Aorta (tissue), 5 donors: ENCODE measurements around the gene HCFC1. TPM values are rescaled to one million over a fixed set of nuclear protein-coding genes. Genes with fewer than 3 reads are reported as not detected.

ENCODE experiments used
- ATAC-seq: fragments of 200-7000 bp; cut with Tn5 transposase; one replicate; pipeline ENCODE4 v1.9.1; 2022; ENCODE audit warnings: moderate library complexity; ENCODE audit not compliant: low FRiP score
- DNase-seq, 2 donors: peaks; one replicate each; pipeline ENCODE4 v3.0.0-alpha.2; 2020
- H3K27ac ChIP-seq, 2 donors: one replicate each; pipeline ENCODE4 v1.5.1; 2013; ENCODE audit warnings: low read length in 2 of 2, mild to moderate bottlenecking in 2 of 2, moderate library complexity in 2 of 2, control low read depth in 1 of 2, inconsistent platforms in 1 of 2, low read depth in 1 of 2
- H3K27me3 ChIP-seq, 2 donors: one replicate each; pipeline ENCODE4 v1.6.1; 2013; ENCODE audit warnings: control low read depth in 1 of 2, low read length in 1 of 2, mild to moderate bottlenecking in 1 of 2, moderate library complexity in 1 of 2; ENCODE audit not compliant: insufficient read depth in 2 of 2, control insufficient read depth in 1 of 2
- H3K36me3 ChIP-seq, 2 donors: one replicate each; pipeline ENCODE4 v1.6.1; 2013; ENCODE audit warnings: control low read depth in 1 of 2, low read length in 1 of 2, mild to moderate bottlenecking in 1 of 2; ENCODE audit not compliant: insufficient read depth in 2 of 2, control insufficient read depth in 1 of 2
- H3K4me1 ChIP-seq, 2 donors: one replicate each; pipeline ENCODE4 v1.6.1; 2013; ENCODE audit warnings: low read length in 2 of 2, control low read depth in 1 of 2, mild to moderate bottlenecking in 1 of 2, moderate library complexity in 1 of 2; ENCODE audit not compliant: insufficient read depth in 2 of 2, control insufficient read depth in 1 of 2
- H3K4me3 ChIP-seq, 2 donors: one replicate each; pipeline ENCODE4 v1.5.1; 2013; ENCODE audit warnings: low read length in 2 of 2, control low read depth in 1 of 2, mild to moderate bottlenecking in 1 of 2
- H3K9me3 ChIP-seq: one replicate; pipeline ENCODE4 v1.6.1; 2013; ENCODE audit warnings: mild to moderate bottlenecking, low read length; ENCODE audit not compliant: control insufficient read depth
- WGBS, 2 donors: extraction: QIAGEN DNeasy Blood & Tissue Kit; methylation state at CpG; one replicate each; pipeline ENCODE4 v1.1.7; 2013; 5-methylcytosine and 5-hydroxymethylcytosine counted together
- intact Hi-C, 2 donors: fragments of 100-400 bp; cut with DNase I; formaldehyde crosslinking; loops; one replicate each; pipeline versions ENCODE4 v1.14.2 to v1.15.0; 2022
- polyA plus RNA-seq, 2 donors: library from polyadenylated mRNA; stranded (reverse); fragments of 200-250 nt; gene quantifications; one replicate each; pipeline ENCODE4 v1.2.3, GENCODE V29; 2013
- total RNA-seq, 2 donors: library from RNA; stranded (reverse); fragmentation: NEBNext Ultra II Directional; extraction: Animal tissue kit (Norgen Biotek cat#: 25700); gene quantifications; one replicate each; pipeline ENCODE4 v1.2.1, GENCODE V29; 2021
- donor health status: healthy with polysubstance abuse.
- donor health status: Bipolar disorder and iron deficiency.
- donor health status: DM: no; HTN: no; CAD: no.
- donor health status: DM: no; HTN: no; CAD: no.
- donor health status: DM: yes; HTN: yes; CAD: no.

Gene HCFC1
- total and polyA plus RNA-seq, 4 donors = 6.5 to 41.8 (median 30.9) TPM

- Histone ChIP-seq H3K9me3 (no peaks in the 10 kb centered on the region), H3K36me3 (peaks cover 0 to 4% of the 10 kb centered on the region in 2 donors), H3K4me3 (no peak overlapping the region), H3K4me1 (no peaks in the 10 kb centered on the region), H3K27me3 (no peaks in the 10 kb centered on the region), H3K27ac (no peak overlapping the region)
- ATAC-seq (no peak), DNase-seq (peak in 1 of 2 donors; percentile 62)
- intact Hi-C loops = loop anchor here in 1 of 2 donors (10.0 kb wide), 1 partner anchor 1004 kb away; no protein-coding TSS in a partner anchor
- WGBS, 2 donors = 91 to 92% methylated on average over 14 of the region's 14 CpGs
Measured at GRCh38 chrX:153958605-153959004, 13.0 kb downstream of the HCFC1 start.

- Histone ChIP-seq H3K36me3 (peaks cover 0 to 4% of the 10 kb centered on the region in 2 donors), H3K9me3 (no peaks in the 10 kb centered on the region), H3K4me1 (no peaks in the 10 kb centered on the region), H3K27me3 (no peaks in the 10 kb centered on the region), H3K27ac (no peak overlapping the region), H3K4me3 (no peak overlapping the region)
- ATAC-seq (no peak), DNase-seq (no peak)
- 84 to 92% methylated on average over 17 of the region's 17 CpGs for WGBS, 2 donors
- intact Hi-C loops = loop anchor here in 1 of 2 donors (10.0 kb wide), 1 partner anchor 1002 kb away; no protein-coding TSS in a partner anchor
Measured at GRCh38 chrX:153957224-153957623, 14.4 kb downstream of the HCFC1 start.

GRCh38 chrX:153956044-153956907 lies 15.3 kb downstream of the HCFC1 start:
- Histone ChIP-seq H3K4me3 (no peak overlapping the region), H3K36me3 (peaks cover 0 to 4% of the 10 kb centered on the region in 2 donors), H3K27me3 (no peaks in the 10 kb centered on the region), H3K4me1 (no peaks in the 10 kb centered on the region), H3K9me3 (no peaks in the 10 kb centered on the region), H3K27ac (no peak overlapping the region)
- 86 to 91% methylated on average over 33 to 35 of the region's 35 CpGs for WGBS, 2 donors
- DNase-seq (no peak), ATAC-seq (no peak)
- intact Hi-C loops = loop anchor here in 1 of 2 donors (10.0 kb wide), 1 partner anchor 1001 kb away; no protein-coding TSS in a partner anchor

- Histone ChIP-seq H3K4me1 (no peaks in the 10 kb centered on the region), H3K36me3 (peaks cover 0 to 4% of the 10 kb centered on the region in 2 donors), H3K27me3 (no peaks in the 10 kb centered on the region), H3K27ac (no peak overlapping the region), H3K4me3 (no peak overlapping the region), H3K9me3 (no peaks in the 10 kb centered on the region)
- ATAC-seq (no peak), DNase-seq (no peak)
- WGBS, 2 donors = 76 to 84% methylated on average over 12 of the region's 12 CpGs
- intact Hi-C loops = loop anchor here in 1 of 2 donors (10.0 kb wide), 1 partner anchor 1000 kb away; no protein-coding TSS in a partner anchor
Measured at GRCh38 chrX:153955228-153955732, 16.3 kb downstream of the HCFC1 start.

GRCh38 chrX:153954558-153955227 lies 16.9 kb downstream of the HCFC1 start:
- no peak for ATAC-seq
- peaks cover 0 to 4% of the 10 kb centered on the region in 2 donors for H3K36me3 ChIP-seq

GRCh38 chrX:153953892-153954557 lies 17.6 kb downstream of the HCFC1 start:
- Histone ChIP-seq H3K27ac (peak overlapping the region in 1 of 2 donors; percentile 19), H3K4me3 (no peak overlapping the region), H3K27me3 (no peaks in the 10 kb centered on the region), H3K9me3 (no peaks in the 10 kb centered on the region), H3K36me3 (peaks cover 0 to 4% of the 10 kb centered on the region in 2 donors), H3K4me1 (no peaks in the 10 kb centered on the region)
- no peak for ATAC-seq
- 69 to 73% methylated on average over 31 to 33 of the region's 33 CpGs for WGBS, 2 donors
- intact Hi-C loops = loop anchor here (2.0 to 10.0 kb wide), 4 partner anchors 189 to 999 kb away; partner anchors contain the start of gene PLXNB3 (in 2 of the 2)
- no peak for DNase-seq

More at GRCh38 chrX:153954558-153955227, 16.9 kb downstream of the HCFC1 start:
- Histone ChIP-seq H3K27ac (no peak overlapping the region), H3K4me3 (no peak overlapping the region), H3K27me3 (no peaks in the 10 kb centered on the region), H3K4me1 (no peaks in the 10 kb centered on the region), H3K9me3 (no peaks in the 10 kb centered on the region)
- WGBS, 2 donors = 93 to 96% methylated on average over 44 of the region's 44 CpGs
- intact Hi-C loops = loop anchor here (5.0 to 10.0 kb wide), 3 partner anchors 192 to 1000 kb away; partner anchors contain the start of gene PLXNB3 (in 1 of the 2)
- DNase-seq = no peak

GRCh38 chrX:153953342-153953830 lies 18.2 kb downstream of the HCFC1 start:
- ATAC-seq (peak; percentile 89), DNase-seq (peak; percentile 84 to 93)
- intact Hi-C loops = loop anchor here (2.0 to 10.0 kb wide), 4 partner anchors 189 to 999 kb away; partner anchors contain the start of gene PLXNB3 (in 2 of the 2)
- H3K9me3 ChIP-seq = no peaks in the 10 kb centered on the region
- 11 to 27% methylated on average over 33 of the region's 33 CpGs for WGBS, 2 donors
- H3K36me3 ChIP-seq = peaks cover 0 to under 1% of the 10 kb centered on the region in 2 donors
- H3K27me3 ChIP-seq = no peaks in the 10 kb centered on the region
- H3K4me3 ChIP-seq = no peak overlapping the region
- H3K27ac ChIP-seq = peak overlapping the region in 1 of 2 donors; percentile 19
- no peaks in the 10 kb centered on the region for H3K4me1 ChIP-seq
